HepG2 (cell line): ENCODE results near the gene RABGGTB. TPM values are rescaled to one million over a fixed set of nuclear protein-coding genes. Genes with fewer than 3 reads are reported as not detected.

Experiments
- ATF4 ChIP-seq, 2 experiments: fragments of 450-650 bp in 1 of 2; sonication (generic) in 1 of 2; formaldehyde crosslinking; IDR thresholded peaks; 2 replicates each; pipeline versions ENCODE4 v1.5.0 to v1.8.0; 2020 to 2022; ENCODE audit warnings: mild to moderate bottlenecking in 1 of 2, missing genetic modification reagents in 1 of 2
- CBX5 ChIP-seq: sonication (generic); formaldehyde crosslinking; IDR thresholded peaks from 2 replicates; pipeline ENCODE4 v1.4.0; 2020; ENCODE audit warnings: missing genetic modification reagents, borderline replicate concordance
- DBP ChIP-seq: sonication (generic); formaldehyde crosslinking; IDR thresholded peaks from 2 replicates; pipeline ENCODE4 v1.4.0; 2020; ENCODE audit warnings: missing genetic modification reagents; ENCODE audit errors: not compliant biosample characterization
- DMTF1 ChIP-seq: sonication (generic); formaldehyde crosslinking; IDR thresholded peaks from 2 replicates; pipeline ENCODE4 v1.4.0; 2020; ENCODE audit warnings: mild to moderate bottlenecking, missing genetic modification reagents
- GABPA ChIP-seq, 2 experiments: IDR thresholded peaks; 2 replicates each; pipeline ENCODE4 v1.6.1; 2011 to 2016; ENCODE audit warnings: low read depth in 2 of 2, low read length in 1 of 2, missing biosample characterization in 1 of 2, missing genetic modification characterization in 1 of 2
- HNRNPLL ChIP-seq: fragments of 200-400 bp; formaldehyde crosslinking; IDR thresholded peaks from 2 replicates; pipeline ENCODE4 v1.6.1; 2017; ENCODE audit warnings: mild to moderate bottlenecking, low read depth, low read length; ENCODE audit not compliant: poor library complexity, severe bottlenecking
- HOXA3 ChIP-seq: sonication (generic); formaldehyde crosslinking; IDR thresholded peaks from 2 replicates; pipeline ENCODE4 v1.5.0; 2020; ENCODE audit warnings: missing genetic modification reagents
- ONECUT2 ChIP-seq: sonication (generic); formaldehyde crosslinking; IDR thresholded peaks from 2 replicates; pipeline ENCODE4 v1.4.0; 2020; ENCODE audit warnings: missing genetic modification reagents
- PHF5A ChIP-seq: IDR thresholded peaks from one replicate; pipeline ENCODE4 v1.6.1; 2018; ENCODE audit warnings: low read depth, missing genetic modification reagents; ENCODE audit not compliant: unreplicated experiment
- PLRG1 ChIP-seq: fragments of 450-650 bp; conservative IDR thresholded peaks from 2 replicates; pipeline ENCODE4 v1.6.1; 2016
- POLR2G ChIP-seq: fragments of 200-400 bp; formaldehyde crosslinking; IDR thresholded peaks from 2 replicates; pipeline ENCODE4 v1.6.1; 2018; ENCODE audit warnings: mild to moderate bottlenecking, low read depth, low read length, moderate library complexity
- SMAD9 ChIP-seq: sonication (generic); formaldehyde crosslinking; IDR thresholded peaks from 2 replicates; pipeline ENCODE4 v1.5.1; 2020; ENCODE audit warnings: mild to moderate bottlenecking, missing genetic modification reagents
- SRSF4 ChIP-seq: fragments of 200-400 bp; formaldehyde crosslinking; IDR thresholded peaks from one replicate; pipeline ENCODE4 v1.6.1; 2018; ENCODE audit warnings: mild to moderate bottlenecking, low read depth, low read length, moderate library complexity; ENCODE audit not compliant: poor library complexity, severe bottlenecking
- SSRP1 ChIP-seq: IDR thresholded peaks from 2 replicates; pipeline ENCODE4 v1.6.1; 2016; ENCODE audit warnings: control low read depth
- YY1 ChIP-seq: IDR thresholded peaks from 2 replicates; pipeline ENCODE4 v1.6.1; 2011; ENCODE audit warnings: low read length, low read depth, moderate library complexity, mild to moderate bottlenecking; ENCODE audit not compliant: insufficient read depth, insufficient replicate concordance
- ZBTB34 ChIP-seq: sonication (generic); formaldehyde crosslinking; IDR thresholded peaks from 2 replicates; pipeline ENCODE4 v1.8.0; 2022; ENCODE audit warnings: mild to moderate bottlenecking, missing genetic modification reagents
- ZBTB38 ChIP-seq: sonication (generic); formaldehyde crosslinking; IDR thresholded peaks from 2 replicates; pipeline ENCODE4 v1.5.1; 2020; ENCODE audit warnings: mild to moderate bottlenecking, missing genetic modification reagents
- ZBTB46 ChIP-seq: sonication (generic); formaldehyde crosslinking; IDR thresholded peaks from 2 replicates; pipeline ENCODE4 v1.4.0; 2020; ENCODE audit warnings: mild to moderate bottlenecking, missing genetic modification reagents, borderline replicate concordance
- ZNF350 ChIP-seq: sonication (generic); formaldehyde crosslinking; IDR thresholded peaks from 2 replicates; pipeline ENCODE4 v1.4.0; 2020; ENCODE audit warnings: mild to moderate bottlenecking, low read depth, missing genetic modification reagents, borderline replicate concordance
- ZNF367 ChIP-seq: sonication (generic); formaldehyde crosslinking; IDR thresholded peaks from 2 replicates; pipeline ENCODE4 v1.4.0; 2020; ENCODE audit warnings: missing genetic modification reagents, borderline replicate concordance
- ZNF557 ChIP-seq: sonication (generic); formaldehyde crosslinking; IDR thresholded peaks from 2 replicates; pipeline ENCODE4 v1.4.0; 2020; ENCODE audit warnings: missing genetic modification reagents
- polyA plus RNA-seq, 8 experiments: library from polyadenylated mRNA; depleted of rRNA in 3 of 8; stranded (reverse) in 7 of 8; unstranded in 1 of 8; fragments of >200 nt; fragmentation: Illumina TruSeq in 4 of 8; extraction: Trizol in 4 of 8; gene quantifications; 2 replicates each; pipeline versions ENCODE4 v1.2.1 to v1.2.3, GENCODE V29; 2011 to 2016; ENCODE audit warnings: low read depth in 4 of 8, missing spikeins in 1 of 8, mixed read lengths in 1 of 8; ENCODE audit not compliant: insufficient read depth in 1 of 8
- total RNA-seq, 5 experiments: library from RNA; depleted of rRNA; stranded (reverse); fragments of >200 nt; fragmentation: Illumina TruSeq; extraction: Trizol; gene quantifications; 2 replicates each; pipeline ENCODE4 v1.2.3, GENCODE V29; 2016; ENCODE audit warnings: low read depth in 1 of 5

The RABGGTB gene
- total and polyA plus RNA-seq, 2 of the 13 experiments (the other 11 are each of a cell fraction or from before 2014, with no cell fraction given) = 185 to 290 TPM

GRCh38 chr1:75796376-75797272 lies 10.6 kb downstream of the RABGGTB start, which contains the start of gene MSH4 (continued):
- TF ChIP-seq DBP (CRISPR knock-in tag) = no peak
- TF ChIP-seq SMAD9 (CRISPR knock-in tag) = no peak
- peak; percentile 80; the same call in 1 of the 2 replicates for TF ChIP-seq SSRP1 (CRISPR knock-in tag)
- TF ChIP-seq ZNF367 (CRISPR knock-in tag) = no peak
- TF ChIP-seq HNRNPLL = peak; percentile 38
- no peak for TF ChIP-seq GABPA (IDR thresholded peaks at IDR 0.05; ENCODE audit: low read depth, low read length)
- no peak for TF ChIP-seq GABPA (CRISPR knock-in tag; IDR thresholded peaks at IDR 0.05; ENCODE audit: low read depth)
- no peak for TF ChIP-seq DMTF1 (CRISPR knock-in tag)
- TF ChIP-seq ZBTB38 (CRISPR knock-in tag) = 0 out of 2 replicates have a peak, but pooled peaks have one; percentile 37
- no peak for TF ChIP-seq YY1
- no peak for TF ChIP-seq PHF5A (CRISPR knock-in tag)
- no peak for TF ChIP-seq ZNF557 (CRISPR knock-in tag)
- TF ChIP-seq SRSF4 = peak; percentile 77
- 0 out of 2 replicates have a peak, but pooled peaks have one; percentile 65 for TF ChIP-seq ZBTB34 (CRISPR knock-in tag)
- peak; percentile 41; the same call in 1 of the 2 replicates for TF ChIP-seq CBX5 (CRISPR knock-in tag)
- TF ChIP-seq ONECUT2 = no peak
- no peak for TF ChIP-seq ZBTB46 (CRISPR knock-in tag)
- peak; percentile 84 for TF ChIP-seq POLR2G
- peak in 1 of 2 experiments; percentile 76; a peak in 2 of 4 replicates for TF ChIP-seq ATF4 (CRISPR knock-in tag; IDR thresholded peaks at IDR 0.05)
- TF ChIP-seq HOXA3 (CRISPR knock-in tag) = peak; percentile 49; the same call in 1 of the 2 replicates
- no peak for TF ChIP-seq ZNF350 (CRISPR knock-in tag)
- TF ChIP-seq PLRG1 = no peak
